ENCODE measurements around the gene PAX9.

Gene PAX9

GRCh38 chr14:36655963-36656686 is 5.5 kb upstream of the PAX9 start:
- DNase-seq (ENCODE audit: low read depth) = no peak

DNA sequence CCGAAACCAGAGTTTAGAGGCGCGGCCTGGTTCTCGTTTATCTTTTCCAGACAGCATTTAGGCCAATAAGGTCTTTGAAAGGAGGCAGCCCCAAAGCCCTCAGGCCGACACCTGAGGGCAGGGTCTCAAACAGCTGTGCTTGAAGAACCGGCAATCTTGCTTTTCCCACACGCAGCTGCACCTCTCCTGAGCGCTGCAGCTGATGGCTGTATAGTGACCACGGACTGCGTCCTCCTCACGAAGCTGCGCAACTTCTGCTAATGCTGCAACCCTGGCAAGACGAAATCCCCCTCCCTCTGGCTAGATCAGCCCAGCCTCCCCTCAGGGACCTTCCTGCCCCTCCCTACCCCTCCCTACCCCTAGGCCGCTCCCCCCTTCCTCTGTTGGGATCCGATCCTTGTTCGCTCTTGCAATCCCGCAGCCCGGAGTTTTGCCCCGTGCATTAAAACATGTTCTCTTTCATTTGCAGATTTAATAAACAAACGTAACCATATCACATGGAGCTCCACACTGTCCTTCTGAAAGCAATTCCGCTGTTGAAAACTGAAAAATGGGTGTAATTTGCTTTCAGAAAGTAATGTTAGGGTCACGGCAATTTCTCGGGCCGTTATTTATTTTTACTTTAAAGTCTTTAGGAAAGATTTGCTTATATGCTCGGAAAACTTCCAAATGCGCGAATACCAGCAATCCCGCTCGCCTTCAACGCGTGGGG is 4.8 kb upstream of the PAX9 start:
- no peak for DNase-seq (ENCODE audit: low read depth)

GRCh38 chr14:36657399-36658122 is 4.1 kb upstream of the PAX9 start:
- DNase-seq (ENCODE audit: low read depth) = no peak

DNA sequence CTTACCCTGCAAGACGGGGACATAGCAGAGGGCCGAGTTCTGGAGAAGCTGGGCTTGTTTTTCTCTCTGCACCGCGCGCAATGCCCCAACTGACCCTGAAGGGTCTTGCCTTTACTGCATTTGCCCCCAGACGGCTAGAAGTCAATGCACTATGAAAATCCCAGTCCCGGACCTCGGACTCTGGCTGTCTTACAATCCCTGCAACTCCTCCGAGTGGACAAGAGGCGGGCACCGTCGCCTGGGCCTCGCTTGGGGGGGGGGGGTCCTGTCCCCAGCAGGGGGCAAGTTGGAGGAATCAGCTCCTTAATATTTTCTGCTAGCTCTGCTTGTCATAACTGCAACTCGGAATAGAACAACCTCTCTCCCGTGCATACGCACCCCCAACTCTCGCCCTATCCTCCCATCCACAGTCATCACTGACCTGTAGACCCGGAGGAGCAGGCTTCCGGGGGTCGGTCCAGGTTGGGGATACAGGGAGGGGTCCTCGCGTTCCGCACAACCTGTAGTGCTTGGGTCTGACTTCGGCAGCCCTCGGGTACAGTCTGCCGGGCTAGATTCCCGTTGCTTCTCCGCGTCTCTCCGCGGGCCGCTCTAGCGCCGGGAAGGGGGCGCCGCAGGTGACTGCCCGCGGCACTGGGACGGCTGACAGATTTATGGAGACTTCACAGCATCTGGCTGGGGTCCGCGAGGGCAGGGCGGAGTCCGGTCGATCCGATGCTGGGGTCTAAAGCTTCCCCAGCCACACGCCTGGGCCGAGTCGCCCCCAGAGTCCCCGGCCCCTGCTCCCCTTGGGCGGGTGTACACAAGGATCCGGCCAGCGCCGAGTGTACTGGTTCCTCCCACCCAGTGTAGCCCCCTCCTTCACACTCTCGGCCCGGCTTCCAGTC is 3.3 kb upstream of the PAX9 start:
- no peak for DNase-seq (ENCODE audit: low read depth)

DNA sequence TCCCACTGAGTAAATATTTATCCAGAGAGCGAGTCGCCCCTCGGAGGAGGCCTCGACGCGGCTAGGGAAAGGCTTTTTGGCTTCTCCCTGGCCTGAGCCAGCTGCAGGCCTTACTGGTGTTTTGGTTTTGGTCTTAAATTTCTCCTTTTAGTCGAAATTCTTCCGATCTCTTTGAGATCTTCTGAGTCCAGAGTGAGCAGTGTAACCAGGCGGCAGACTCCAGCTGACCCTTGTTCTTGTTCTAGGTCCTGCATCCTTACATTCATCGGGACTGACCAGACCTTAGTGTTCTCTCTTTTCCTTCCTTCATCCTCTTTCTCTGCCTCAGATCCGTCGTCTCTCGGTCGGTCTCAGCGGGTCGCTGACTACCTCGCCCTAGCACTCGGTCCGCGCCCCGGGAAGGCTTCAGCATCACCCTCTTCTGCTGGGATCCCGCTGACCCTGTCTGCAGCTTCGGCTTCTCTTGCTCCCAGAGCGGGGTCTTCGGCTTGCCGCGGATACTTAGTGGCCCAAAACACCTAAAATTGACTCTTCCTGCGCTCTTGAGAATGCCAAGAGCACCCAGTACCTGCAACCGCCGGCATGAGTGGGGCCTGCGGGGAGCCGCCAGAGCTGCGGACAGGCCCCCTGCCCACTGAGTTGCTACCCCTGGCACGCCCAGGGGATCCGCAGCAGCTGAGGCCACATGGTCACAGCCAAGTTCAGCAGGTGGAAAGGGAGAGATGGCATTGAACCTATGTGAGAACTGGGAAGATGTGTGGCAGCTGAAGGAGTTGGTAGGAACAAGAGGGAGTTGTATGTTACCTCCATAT is 2.4 kb upstream of the PAX9 start:
- no peak for DNase-seq (ENCODE audit: low read depth)

DNA sequence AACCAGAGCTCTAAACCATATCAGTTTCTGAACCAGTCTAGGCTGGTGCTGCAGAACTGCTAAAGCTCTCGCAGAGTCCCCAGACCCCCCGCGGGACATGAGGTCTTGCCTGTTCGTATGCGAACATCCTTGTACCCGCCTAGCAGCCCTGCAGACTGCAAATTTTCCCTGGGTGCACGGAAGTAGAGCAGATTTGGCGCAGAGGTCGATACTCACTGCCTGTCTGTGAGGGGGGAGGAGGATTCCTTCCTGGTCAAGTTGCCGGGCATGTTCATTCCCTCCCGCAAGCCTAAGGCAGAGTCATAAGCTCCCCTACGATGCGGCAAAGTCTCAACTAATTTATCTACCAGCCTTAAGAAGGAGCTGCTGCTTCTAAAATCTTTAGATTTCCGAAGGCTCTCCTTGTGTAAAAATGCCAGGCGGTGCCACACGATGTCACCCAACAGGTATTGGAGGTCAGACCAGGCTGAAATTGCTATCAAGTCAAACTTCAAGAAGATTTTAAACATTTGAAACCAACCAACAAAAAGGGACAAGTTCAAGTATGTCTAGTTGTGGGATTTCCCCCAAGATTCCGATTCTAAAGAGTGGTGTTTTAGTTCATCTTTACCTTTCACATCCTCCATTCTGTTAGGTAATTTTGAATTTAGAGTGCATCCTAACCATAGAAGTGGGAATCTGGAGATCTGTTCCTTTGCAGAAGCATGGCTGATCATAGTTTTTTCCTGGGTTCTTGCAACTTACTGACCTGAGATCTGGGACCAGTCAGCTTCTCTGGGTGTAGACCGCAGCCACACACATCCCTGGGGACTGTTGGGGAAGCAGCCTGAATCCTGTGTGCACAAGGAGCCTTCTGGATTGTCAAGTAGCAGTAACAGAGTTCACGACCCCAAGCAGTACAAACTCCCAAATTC is 1.6 kb upstream of the PAX9 start:
- DNase-seq (ENCODE audit: low read depth) = no peak

GRCh38 chr14:36660736-36661505 is 739 bp upstream of the PAX9 start:
- no peak for DNase-seq (ENCODE audit: low read depth)

- no peak for DNase-seq (ENCODE audit: low read depth)
These were observed 540 bp downstream of the PAX9 start for GRCh38 chr14:36662258-36662542.

DNA sequence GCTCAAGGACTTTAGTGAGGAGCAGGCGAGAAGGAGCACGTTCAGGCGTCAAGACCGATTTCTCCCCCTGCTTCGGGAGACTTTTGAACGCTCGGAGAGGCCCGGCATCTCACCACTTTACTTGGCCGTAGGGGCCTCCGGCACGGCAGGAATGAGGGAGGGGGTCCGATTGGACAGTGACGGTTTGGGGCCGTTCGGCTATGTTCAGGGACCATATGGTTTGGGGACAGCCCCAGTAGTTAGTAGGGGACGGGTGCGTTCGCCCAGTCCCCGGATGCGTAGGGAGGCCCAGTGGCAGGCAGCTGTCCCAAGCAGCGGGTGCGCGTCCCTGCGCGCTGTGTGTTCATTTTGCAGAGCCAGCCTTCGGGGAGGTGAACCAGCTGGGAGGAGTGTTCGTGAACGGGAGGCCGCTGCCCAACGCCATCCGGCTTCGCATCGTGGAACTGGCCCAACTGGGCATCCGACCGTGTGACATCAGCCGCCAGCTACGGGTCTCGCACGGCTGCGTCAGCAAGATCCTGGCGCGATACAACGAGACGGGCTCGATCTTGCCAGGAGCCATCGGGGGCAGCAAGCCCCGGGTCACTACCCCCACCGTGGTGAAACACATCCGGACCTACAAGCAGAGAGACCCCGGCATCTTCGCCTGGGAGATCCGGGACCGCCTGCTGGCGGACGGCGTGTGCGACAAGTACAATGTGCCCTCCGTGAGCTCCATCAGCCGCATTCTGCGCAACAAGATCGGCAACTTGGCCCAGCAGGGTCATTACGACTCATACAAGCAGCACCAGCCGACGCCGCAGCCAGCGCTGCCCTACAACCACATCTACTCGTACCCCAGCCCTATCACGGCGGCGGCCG is 1.1 kb downstream of the PAX9 start:
- DNase-seq (ENCODE audit: low read depth) = no peak

GRCh38 chr14:36663404-36664321 is 2.0 kb downstream of the PAX9 start:
- no peak for DNase-seq (ENCODE audit: low read depth)

- DNase-seq (ENCODE audit: low read depth) = no peak
These were observed 2.9 kb downstream of the PAX9 start for GRCh38 chr14:36664322-36665193.

DNA sequence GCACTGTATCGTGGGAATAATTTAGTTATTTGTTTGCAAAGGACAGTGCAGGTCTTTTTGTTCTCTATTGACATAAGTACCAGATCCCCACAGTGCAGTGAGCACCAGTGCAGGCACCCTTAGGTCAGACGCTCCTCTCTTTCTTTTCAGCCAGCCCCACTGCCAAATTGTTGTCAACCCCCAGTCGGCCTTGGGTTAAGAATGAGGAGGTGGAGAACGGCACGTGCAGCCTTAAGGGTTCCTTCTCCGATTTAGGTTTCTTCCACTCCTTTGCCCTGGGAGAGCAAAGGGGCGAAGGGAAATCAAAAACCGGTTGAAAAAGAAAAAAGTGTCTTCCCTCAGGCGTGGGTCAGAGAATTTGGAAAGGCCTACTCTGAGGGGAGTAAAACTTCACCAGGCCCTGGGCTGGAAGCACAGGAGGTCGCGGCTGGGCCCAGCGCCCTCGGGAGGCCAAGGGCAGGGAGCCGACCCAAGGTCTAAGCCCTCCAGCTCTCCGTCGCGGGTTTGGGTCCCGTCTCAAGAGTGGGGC is 4.3 kb downstream of the PAX9 start:
- no peak for DNase-seq (ENCODE audit: low read depth)

GRCh38 chr14:36666416-36667206 is 5.0 kb downstream of the PAX9 start:
- DNase-seq (ENCODE audit: low read depth) = no peak

- DNase-seq (ENCODE audit: low read depth) = no peak
These were observed 6.0 kb downstream of the PAX9 start for GRCh38 chr14:36667679-36668078.

GRCh38 chr14:36671149-36671548 is 9.5 kb downstream of the PAX9 start:
- no peak for DNase-seq (ENCODE audit: low read depth)

Measured in activated T-cell treated with anti-CD3 and anti-CD28 coated beads for 1 hour (primary cell).